ENCODE results near the gene KLHL17.

GRCh38 chr1:917466-918091 is 42.8 kb upstream of the KLHL17 start:
- TF ChIP-seq CTCF (IDR thresholded peaks at IDR 0.05) (no peak), POLR2A (IDR thresholded peaks at IDR 0.05) (no peak)

Measured in prostate gland (tissue), 2 donors.